WTC11 (cell line): Measurements from ENCODE around the gene ANKRD24. TPM values are rescaled to one million over a fixed set of nuclear protein-coding genes. Genes with fewer than 3 reads are reported as not detected.

ENCODE experiments used
- ATAC-seq: fragments of 200-7000 bp; cut with Tn5 transposase; 2 replicates; pipeline ENCODE4 v1.10.0; 2021; ENCODE audit warnings: mild to moderate bottlenecking, moderate library complexity
- CTCF ChIA-PET: fragments of 300-600 bp; sonication (Branson Sonifier 250); formaldehyde crosslinking; loops from one replicate; lab custom pipeline; 2021; ENCODE audit warnings: antibody characterized with exemption; lab: Charles Lee
- POLR2A ChIA-PET: fragments of 350-600 bp; sonication (Branson Sonifier 250); formaldehyde crosslinking; loops from one replicate; lab custom pipeline; 2021; ENCODE audit warnings: antibody characterized with exemption; lab: Charles Lee
- DNase-seq: peaks from one replicate; pipeline ENCODE4 v3.0.0; 2021; ENCODE audit warnings: low spot score
- H3K27ac Mint-ChIP-seq: 2 replicates; pipeline ENCODE4 v1.8.0; 2021; ENCODE audit warnings: mixed read lengths
- H3K27me3 Mint-ChIP-seq: 2 replicates; pipeline ENCODE4 v1.8.0; 2021; ENCODE audit warnings: low read depth, mild to moderate bottlenecking, moderate library complexity, mixed read lengths
- H3K36me3 Mint-ChIP-seq: 2 replicates; pipeline ENCODE4 v1.8.0; 2021; ENCODE audit warnings: mixed read lengths
- H3K4me1 Mint-ChIP-seq: 2 replicates; pipeline ENCODE4 v1.8.0; 2022; ENCODE audit warnings: mixed read lengths
- H3K4me3 Mint-ChIP-seq: 2 replicates; pipeline ENCODE4 v1.8.0; 2021; ENCODE audit warnings: mild to moderate bottlenecking, moderate library complexity, mixed read lengths
- H3K9me3 Mint-ChIP-seq: 2 replicates; pipeline ENCODE4 v1.8.0; 2021; ENCODE audit warnings: mixed read lengths
- CREM ChIP-seq: sonication (generic); formaldehyde crosslinking; IDR thresholded peaks from 2 replicates; pipeline ENCODE4 v1.8.1; 2022; ENCODE audit warnings: mild to moderate bottlenecking, missing genetic modification reagents, moderate library complexity
- ETV6 ChIP-seq: sonication (generic); formaldehyde crosslinking; IDR thresholded peaks from 2 replicates; pipeline ENCODE4 v1.8.1; 2022; ENCODE audit warnings: mild to moderate bottlenecking, missing genetic modification reagents
- FOXJ3 ChIP-seq: sonication (generic); formaldehyde crosslinking; IDR thresholded peaks from 2 replicates; pipeline ENCODE4 v1.9.0; 2021; ENCODE audit warnings: missing genetic modification reagents, mild to moderate bottlenecking, borderline replicate concordance
- GABPB1 ChIP-seq: sonication (generic); formaldehyde crosslinking; IDR thresholded peaks from 2 replicates; pipeline ENCODE4 v1.8.1; 2023; ENCODE audit warnings: mild to moderate bottlenecking, missing genetic modification reagents
- IRF2 ChIP-seq: sonication (generic); formaldehyde crosslinking; IDR thresholded peaks from 2 replicates; pipeline ENCODE4 v1.8.0; 2022; ENCODE audit warnings: low read depth, missing genetic modification reagents, borderline replicate concordance
- MYBL2 ChIP-seq: sonication (generic); formaldehyde crosslinking; IDR thresholded peaks from 2 replicates; pipeline ENCODE4 v1.8.1; 2023; ENCODE audit warnings: mild to moderate bottlenecking, moderate library complexity, missing genetic modification reagents
- NFE2L1 ChIP-seq: sonication (generic); formaldehyde crosslinking; IDR thresholded peaks from 2 replicates; pipeline ENCODE4 v1.8.1; 2023; ENCODE audit warnings: missing genetic modification reagents
- RELA ChIP-seq: sonication (generic); formaldehyde crosslinking; IDR thresholded peaks from 2 replicates; pipeline ENCODE4 v1.8.1; 2022; ENCODE audit warnings: missing genetic modification reagents, mild to moderate bottlenecking, borderline replicate concordance
- TEAD4 ChIP-seq: sonication (generic); formaldehyde crosslinking; IDR thresholded peaks from 2 replicates; pipeline ENCODE4 v1.8.0; 2022; ENCODE audit warnings: mild to moderate bottlenecking, missing genetic modification reagents
- ZNF121 ChIP-seq: sonication (generic); formaldehyde crosslinking; IDR thresholded peaks from 2 replicates; pipeline ENCODE4 v1.8.0; 2023; ENCODE audit warnings: missing genetic modification reagents
- ZNF396 ChIP-seq: fragments of 250-450 bp; sonication (Bioruptor Pico); IDR thresholded peaks from 2 replicates; pipeline ENCODE4 v1.8.0; 2021; ENCODE audit warnings: mild to moderate bottlenecking, moderate library complexity, borderline replicate concordance
- ZNF423 ChIP-seq: fragments of 250-450 bp; sonication (Bioruptor Pico); IDR thresholded peaks from 2 replicates; pipeline ENCODE4 v2.1.2; 2022; ENCODE audit warnings: mild to moderate bottlenecking, moderate library complexity
- total RNA-seq: library from RNA; stranded (reverse); gene quantifications from 3 replicates; pipeline ENCODE4 v1.2.3, GENCODE V29; 2021
- TF ChIP-seq, protein P1 (sequence below): sonication (generic); formaldehyde crosslinking; IDR thresholded peaks from 2 replicates; pipeline ENCODE4 v1.8.1; 2023; ENCODE audit warnings: mild to moderate bottlenecking, missing genetic modification reagents
- TF ChIP-seq, protein P2 (sequence below): sonication (generic); formaldehyde crosslinking; IDR thresholded peaks from 2 replicates; pipeline ENCODE4 v1.8.1; 2022; ENCODE audit warnings: mild to moderate bottlenecking, moderate library complexity, missing genetic modification reagents
- TF ChIP-seq, protein P3 (sequence below): sonication (generic); formaldehyde crosslinking; conservative IDR thresholded peaks from 2 replicates; pipeline ENCODE4 v1.8.1; 2023; ENCODE audit warnings: mild to moderate bottlenecking, low read depth, missing genetic modification reagents, moderate library complexity
- TF ChIP-seq, protein P4 (sequence below): fragments of 250-450 bp; sonication (Bioruptor Pico); IDR thresholded peaks from 2 replicates; pipeline ENCODE4 v1.8.0; 2021; ENCODE audit warnings: mild to moderate bottlenecking
- TF ChIP-seq, protein P5 (sequence below): fragments of 250-450 bp; sonication (Bioruptor Pico); IDR thresholded peaks from 2 replicates; pipeline ENCODE4 v1.9.0; 2021; ENCODE audit warnings: moderate library complexity, mild to moderate bottlenecking, inconsistent platforms, borderline replicate concordance
- TF ChIP-seq, protein P6 (sequence below): fragments of 250-450 bp; sonication (Bioruptor Pico); IDR thresholded peaks from 2 replicates; pipeline ENCODE4 v1.9.0; 2021; ENCODE audit warnings: mild to moderate bottlenecking, borderline replicate concordance

Gene ANKRD24
- total RNA-seq, 1 experiment from 2014 or later: 11.3 TPM

DNA sequence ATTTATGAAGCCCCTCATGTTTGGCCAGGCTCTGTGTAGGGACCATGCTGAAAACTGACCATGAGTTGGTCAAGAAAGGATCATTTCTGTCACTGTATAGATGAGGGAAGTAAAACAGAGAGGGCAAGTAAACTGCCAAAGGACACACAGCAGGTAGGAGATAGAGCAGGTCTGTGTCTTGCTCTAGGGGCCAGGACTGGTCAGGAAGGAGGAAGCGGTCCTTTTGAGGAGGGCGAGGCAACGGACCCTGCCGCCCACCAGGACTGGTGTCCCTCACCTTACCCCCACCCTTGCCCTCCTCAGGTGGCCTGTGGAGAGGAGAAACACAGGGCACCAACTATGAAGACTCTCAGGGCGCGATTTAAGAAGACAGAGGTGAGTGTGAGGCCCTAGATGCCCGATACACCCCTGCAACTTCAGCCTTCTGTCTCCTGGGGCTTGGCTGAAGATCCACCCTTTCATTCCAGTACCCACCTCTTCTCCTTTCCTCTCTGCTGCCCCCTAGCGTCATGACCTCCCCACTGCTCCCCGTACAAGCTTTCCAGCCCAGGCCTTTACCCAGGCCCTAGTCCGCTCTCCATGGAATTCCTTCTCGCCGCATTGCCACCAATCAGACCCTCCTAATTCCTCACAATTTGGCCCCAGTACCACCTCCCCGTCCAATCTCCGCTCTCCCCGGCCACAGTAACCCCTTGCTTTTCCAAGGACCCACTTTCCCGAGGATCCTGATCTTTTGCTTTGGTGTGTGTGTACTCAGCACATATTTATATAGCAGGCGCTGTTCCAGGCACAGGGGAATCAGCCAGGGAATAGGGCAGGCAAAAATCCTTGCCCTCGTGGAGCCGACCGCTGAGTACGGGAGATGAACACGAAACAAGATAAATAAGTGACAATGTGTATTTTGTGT lies 3.9 kb downstream of the ANKRD24 start (continued):
- no peak for TF ChIP-seq FOXJ3
- TF ChIP-seq ZNF121 (CRISPR knock-in tag): peak; percentile 75
- TF ChIP-seq, protein P1, sequence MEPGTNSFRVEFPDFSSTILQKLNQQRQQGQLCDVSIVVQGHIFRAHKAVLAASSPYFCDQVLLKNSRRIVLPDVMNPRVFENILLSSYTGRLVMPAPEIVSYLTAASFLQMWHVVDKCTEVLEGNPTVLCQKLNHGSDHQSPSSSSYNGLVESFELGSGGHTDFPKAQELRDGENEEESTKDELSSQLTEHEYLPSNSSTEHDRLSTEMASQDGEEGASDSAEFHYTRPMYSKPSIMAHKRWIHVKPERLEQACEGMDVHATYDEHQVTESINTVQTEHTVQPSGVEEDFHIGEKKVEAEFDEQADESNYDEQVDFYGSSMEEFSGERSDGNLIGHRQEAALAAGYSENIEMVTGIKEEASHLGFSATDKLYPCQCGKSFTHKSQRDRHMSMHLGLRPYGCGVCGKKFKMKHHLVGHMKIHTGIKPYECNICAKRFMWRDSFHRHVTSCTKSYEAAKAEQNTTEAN (CRISPR knock-in tag): no peak
- TF ChIP-seq, protein P2, sequence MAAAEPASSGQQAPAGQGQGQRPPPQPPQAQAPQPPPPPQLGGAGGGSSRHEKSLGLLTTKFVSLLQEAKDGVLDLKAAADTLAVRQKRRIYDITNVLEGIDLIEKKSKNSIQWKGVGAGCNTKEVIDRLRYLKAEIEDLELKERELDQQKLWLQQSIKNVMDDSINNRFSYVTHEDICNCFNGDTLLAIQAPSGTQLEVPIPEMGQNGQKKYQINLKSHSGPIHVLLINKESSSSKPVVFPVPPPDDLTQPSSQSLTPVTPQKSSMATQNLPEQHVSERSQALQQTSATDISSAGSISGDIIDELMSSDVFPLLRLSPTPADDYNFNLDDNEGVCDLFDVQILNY (CRISPR knock-in tag): no peak
- no peak for TF ChIP-seq CREM
- no peak for TF ChIP-seq NFE2L1 (CRISPR knock-in tag)
- TF ChIP-seq, protein P3, sequence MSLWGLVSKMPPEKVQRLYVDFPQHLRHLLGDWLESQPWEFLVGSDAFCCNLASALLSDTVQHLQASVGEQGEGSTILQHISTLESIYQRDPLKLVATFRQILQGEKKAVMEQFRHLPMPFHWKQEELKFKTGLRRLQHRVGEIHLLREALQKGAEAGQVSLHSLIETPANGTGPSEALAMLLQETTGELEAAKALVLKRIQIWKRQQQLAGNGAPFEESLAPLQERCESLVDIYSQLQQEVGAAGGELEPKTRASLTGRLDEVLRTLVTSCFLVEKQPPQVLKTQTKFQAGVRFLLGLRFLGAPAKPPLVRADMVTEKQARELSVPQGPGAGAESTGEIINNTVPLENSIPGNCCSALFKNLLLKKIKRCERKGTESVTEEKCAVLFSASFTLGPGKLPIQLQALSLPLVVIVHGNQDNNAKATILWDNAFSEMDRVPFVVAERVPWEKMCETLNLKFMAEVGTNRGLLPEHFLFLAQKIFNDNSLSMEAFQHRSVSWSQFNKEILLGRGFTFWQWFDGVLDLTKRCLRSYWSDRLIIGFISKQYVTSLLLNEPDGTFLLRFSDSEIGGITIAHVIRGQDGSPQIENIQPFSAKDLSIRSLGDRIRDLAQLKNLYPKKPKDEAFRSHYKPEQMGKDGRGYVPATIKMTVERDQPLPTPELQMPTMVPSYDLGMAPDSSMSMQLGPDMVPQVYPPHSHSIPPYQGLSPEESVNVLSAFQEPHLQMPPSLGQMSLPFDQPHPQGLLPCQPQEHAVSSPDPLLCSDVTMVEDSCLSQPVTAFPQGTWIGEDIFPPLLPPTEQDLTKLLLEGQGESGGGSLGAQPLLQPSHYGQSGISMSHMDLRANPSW: no peak

DNA sequence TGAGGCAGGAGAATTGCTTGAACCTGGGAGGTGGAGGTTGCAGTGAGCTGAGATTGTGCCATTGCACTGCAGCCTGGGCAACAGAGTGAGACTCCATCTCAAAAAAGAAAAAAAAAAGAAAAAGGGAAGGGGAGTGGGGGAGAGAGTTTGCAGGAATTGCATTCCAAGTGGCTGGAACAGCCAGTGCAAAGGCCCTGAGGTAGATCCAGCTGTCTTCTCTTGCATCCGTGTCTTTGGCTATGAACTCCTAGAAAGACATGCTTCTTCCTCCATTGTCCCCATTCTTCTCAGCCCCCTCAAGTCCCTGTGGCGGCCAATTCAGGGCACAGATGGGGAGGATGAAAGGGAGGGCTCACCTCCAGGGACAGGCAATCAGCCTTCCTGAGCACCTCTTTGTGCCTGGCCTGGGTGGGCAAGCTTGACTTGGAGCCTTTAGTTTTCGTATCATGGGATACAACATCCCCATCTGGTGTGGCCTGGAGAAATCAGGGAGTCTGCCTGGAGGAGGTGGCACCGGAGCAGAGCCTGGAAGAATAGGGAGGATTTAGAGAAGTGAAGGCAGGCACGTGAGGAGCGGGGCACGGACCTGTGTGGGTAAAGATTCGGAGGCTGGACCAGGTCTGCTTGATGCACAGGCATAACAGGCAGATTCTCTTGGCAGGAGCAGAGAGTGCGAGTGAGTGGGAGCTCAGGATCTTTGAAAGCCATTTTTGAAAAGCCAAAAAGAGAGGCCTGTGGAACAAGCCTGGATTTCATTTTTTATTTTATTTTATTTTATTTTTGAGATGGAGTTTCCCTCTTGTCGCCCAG lies 5.0 kb downstream of the ANKRD24 start:
- Mint-ChIP-seq H3K27me3 (peaks cover 9% of the 10 kb centered on the region), H3K36me3 (no peaks in the 10 kb centered on the region), H3K4me3 (no peak overlapping the region), H3K9me3 (no peaks in the 10 kb centered on the region), H3K4me1 (peaks cover 8% of the 10 kb centered on the region), H3K27ac (no peak overlapping the region)
- DNase-seq (no peak), ATAC-seq (no peak)
- TF ChIP-seq, protein P4, sequence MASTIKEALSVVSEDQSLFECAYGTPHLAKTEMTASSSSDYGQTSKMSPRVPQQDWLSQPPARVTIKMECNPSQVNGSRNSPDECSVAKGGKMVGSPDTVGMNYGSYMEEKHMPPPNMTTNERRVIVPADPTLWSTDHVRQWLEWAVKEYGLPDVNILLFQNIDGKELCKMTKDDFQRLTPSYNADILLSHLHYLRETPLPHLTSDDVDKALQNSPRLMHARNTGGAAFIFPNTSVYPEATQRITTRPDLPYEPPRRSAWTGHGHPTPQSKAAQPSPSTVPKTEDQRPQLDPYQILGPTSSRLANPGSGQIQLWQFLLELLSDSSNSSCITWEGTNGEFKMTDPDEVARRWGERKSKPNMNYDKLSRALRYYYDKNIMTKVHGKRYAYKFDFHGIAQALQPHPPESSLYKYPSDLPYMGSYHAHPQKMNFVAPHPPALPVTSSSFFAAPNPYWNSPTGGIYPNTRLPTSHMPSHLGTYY (CRISPR knock-in tag): no peak
- TF ChIP-seq TEAD4 (CRISPR knock-in tag) (no peak), ZNF423 (CRISPR knock-in tag) (no peak), RELA (CRISPR knock-in tag) (no peak), GABPB1 (CRISPR knock-in tag) (no peak)
- TF ChIP-seq, protein P5, sequence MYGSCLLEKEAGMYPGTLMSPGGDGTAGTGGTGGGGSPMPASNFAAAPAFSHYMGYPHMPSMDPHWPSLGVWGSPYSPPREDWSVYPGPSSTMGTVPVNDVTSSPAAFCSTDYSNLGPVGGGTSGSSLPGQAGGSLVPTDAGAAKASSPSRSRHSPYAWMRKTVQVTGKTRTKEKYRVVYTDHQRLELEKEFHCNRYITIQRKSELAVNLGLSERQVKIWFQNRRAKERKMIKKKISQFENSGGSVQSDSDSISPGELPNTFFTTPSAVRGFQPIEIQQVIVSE: no peak
- POLR2A ChIA-PET: interaction anchor here (1.5 kb wide), 1 partner anchor 14 kb away, joined by 3 read pairs; no protein-coding TSS in a partner anchor
- CTCF ChIA-PET: interaction anchor here (1.4 to 3.0 kb wide), 2 partner anchors 31 to 47 kb away, joined by 3 to 14 read pairs; no protein-coding TSS in a partner anchor

DNA sequence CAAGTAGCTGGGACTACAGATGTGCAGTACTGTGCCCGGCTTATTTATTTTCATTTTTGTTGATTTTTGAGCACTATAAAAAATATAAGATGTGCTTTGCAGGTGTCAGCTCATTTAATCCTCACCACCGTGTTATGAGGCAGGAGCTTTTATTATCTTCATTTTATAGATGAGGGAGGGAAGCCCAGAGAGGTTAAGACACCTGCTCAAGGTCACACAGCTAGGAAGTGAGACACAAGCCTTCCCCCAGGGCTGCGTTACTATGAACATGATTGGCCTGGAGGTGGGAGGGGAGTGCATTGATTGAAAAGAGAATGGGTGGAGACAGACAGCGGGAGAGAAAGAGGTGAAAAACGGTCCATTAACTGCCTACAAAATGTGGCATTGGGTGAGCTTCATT lies 7.2 kb downstream of the ANKRD24 start:
- CTCF ChIA-PET: interaction anchor here (0.7 to 3.0 kb wide), 4 partner anchors 11 to 57 kb away, joined by 3 to 14 read pairs (median 6); partner anchors contain the start of gene YJU2
- H3K9me3 Mint-ChIP-seq: no peaks in the 10 kb centered on the region
- no peak for TF ChIP-seq ZNF396
- TF ChIP-seq CREM: no peak
- TF ChIP-seq, protein P6, sequence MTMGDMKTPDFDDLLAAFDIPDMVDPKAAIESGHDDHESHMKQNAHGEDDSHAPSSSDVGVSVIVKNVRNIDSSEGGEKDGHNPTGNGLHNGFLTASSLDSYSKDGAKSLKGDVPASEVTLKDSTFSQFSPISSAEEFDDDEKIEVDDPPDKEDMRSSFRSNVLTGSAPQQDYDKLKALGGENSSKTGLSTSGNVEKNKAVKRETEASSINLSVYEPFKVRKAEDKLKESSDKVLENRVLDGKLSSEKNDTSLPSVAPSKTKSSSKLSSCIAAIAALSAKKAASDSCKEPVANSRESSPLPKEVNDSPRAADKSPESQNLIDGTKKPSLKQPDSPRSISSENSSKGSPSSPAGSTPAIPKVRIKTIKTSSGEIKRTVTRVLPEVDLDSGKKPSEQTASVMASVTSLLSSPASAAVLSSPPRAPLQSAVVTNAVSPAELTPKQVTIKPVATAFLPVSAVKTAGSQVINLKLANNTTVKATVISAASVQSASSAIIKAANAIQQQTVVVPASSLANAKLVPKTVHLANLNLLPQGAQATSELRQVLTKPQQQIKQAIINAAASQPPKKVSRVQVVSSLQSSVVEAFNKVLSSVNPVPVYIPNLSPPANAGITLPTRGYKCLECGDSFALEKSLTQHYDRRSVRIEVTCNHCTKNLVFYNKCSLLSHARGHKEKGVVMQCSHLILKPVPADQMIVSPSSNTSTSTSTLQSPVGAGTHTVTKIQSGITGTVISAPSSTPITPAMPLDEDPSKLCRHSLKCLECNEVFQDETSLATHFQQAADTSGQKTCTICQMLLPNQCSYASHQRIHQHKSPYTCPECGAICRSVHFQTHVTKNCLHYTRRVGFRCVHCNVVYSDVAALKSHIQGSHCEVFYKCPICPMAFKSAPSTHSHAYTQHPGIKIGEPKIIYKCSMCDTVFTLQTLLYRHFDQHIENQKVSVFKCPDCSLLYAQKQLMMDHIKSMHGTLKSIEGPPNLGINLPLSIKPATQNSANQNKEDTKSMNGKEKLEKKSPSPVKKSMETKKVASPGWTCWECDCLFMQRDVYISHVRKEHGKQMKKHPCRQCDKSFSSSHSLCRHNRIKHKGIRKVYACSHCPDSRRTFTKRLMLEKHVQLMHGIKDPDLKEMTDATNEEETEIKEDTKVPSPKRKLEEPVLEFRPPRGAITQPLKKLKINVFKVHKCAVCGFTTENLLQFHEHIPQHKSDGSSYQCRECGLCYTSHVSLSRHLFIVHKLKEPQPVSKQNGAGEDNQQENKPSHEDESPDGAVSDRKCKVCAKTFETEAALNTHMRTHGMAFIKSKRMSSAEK: no peak
- no peak for TF ChIP-seq MYBL2 (CRISPR knock-in tag)
- TF ChIP-seq, protein P4 (CRISPR knock-in tag): no peak
- TF ChIP-seq IRF2: no peak
- TF ChIP-seq ETV6 (CRISPR knock-in tag): no peak

More for the DNA sequence above, 7.2 kb downstream of the ANKRD24 start:
- POLR2A ChIA-PET: no interaction called here
- Mint-ChIP-seq H3K27me3 (peaks cover 12% of the 10 kb centered on the region), H3K27ac (no peak overlapping the region), H3K4me3 (no peak overlapping the region), H3K36me3 (no peaks in the 10 kb centered on the region), H3K4me1 (peaks cover 15% of the 10 kb centered on the region)
- DNase-seq: no peak
- ATAC-seq: no peak
